Right ventricle myocardium inferior (tissue), 1 donor: ENCODE data around the gene CD22. TPM values are rescaled to one million over a fixed set of nuclear protein-coding genes. Genes with fewer than 3 reads are reported as not detected.

Experiments
- ATAC-seq: fragments of 200-7000 bp; cut with Tn5 transposase; one replicate; pipeline ENCODE4 v1.9.1; 2020; ENCODE audit warnings: mild to moderate bottlenecking, moderate library complexity
- DNase-seq: peaks from one replicate; pipeline ENCODE4 v3.0.0; 2021; ENCODE audit errors: missing footprints
- intact Hi-C: fragments of 100-400 bp; cut with DNase I; formaldehyde crosslinking; loops from one replicate; pipeline ENCODE4 v1.11.0; 2022
- microRNA-seq: library from miRNA; unstranded; fragments of <30 nt; microRNA quantifications from one replicate; pipeline ENCODE4 v1.2.0, GENCODE V29; 2020
- total RNA-seq: library from RNA; stranded (reverse); fragmentation: NEBNext Ultra II Directional; extraction: Animal tissue kit (Norgen Biotek cat#: 25700); gene quantifications from one replicate; pipeline ENCODE4 v1.2.1, GENCODE V29; 2021
- donor health status: DM: no; HTN: yes; CAD: no; lungs with severe emphysema.

The CD22 gene
- total RNA-seq, 1 donor from 2014 or later = 0.19 TPM

DNA sequence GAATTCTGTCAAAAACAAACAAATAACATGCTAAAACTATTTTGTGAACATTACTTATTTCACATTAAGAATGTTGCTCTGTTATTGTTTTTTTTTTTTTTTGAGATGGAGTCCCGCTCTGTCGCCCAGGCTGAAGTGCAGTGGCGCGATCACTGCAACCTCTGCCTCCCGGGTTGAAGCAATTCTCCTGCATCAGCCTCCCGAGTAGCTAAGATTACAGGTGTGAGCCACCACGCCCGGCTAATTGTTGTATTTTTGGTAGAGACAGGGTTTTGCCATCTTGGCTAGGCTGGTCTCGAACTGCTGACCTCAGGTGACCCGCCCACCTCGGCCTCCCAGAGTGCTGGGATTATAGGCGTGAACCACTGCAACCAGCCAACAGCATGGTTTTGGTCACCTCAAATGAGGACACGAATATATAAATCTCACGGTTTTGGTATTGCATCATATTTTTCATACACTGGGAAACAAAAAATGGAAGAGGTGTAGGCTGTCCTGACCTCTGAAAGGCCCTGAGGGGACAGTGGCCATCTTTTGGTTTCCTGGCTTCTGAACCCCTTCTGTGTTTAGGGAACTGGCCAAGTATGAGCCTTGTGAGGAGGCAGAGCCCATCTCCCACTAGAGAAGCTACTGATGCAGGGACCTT lies 67.4 kb downstream of the CD22 start:
- intact Hi-C loops = no loop called here
- ATAC-seq (no peak), DNase-seq (no peak)

Small RNAs within 50 kb of the gene (microRNA-seq; reads per million reads assigned to microRNA genes)
- not detected for gene MIR5196

Other genes starting within 250 kb of the CD22 start
- gene FXYD3, start 213.4 kb upstream of the CD22 start, total RNA-seq = 2.3 TPM
- gene LGI4, start 194.1 kb upstream of the CD22 start, total RNA-seq = 10.0 TPM
- 556 TPM for gene FXYD1, start 190.4 kb upstream of the CD22 start, total RNA-seq
- not detected for gene FXYD7, start 185.9 kb upstream of the CD22 start, total RNA-seq
- 23.5 TPM for gene FXYD5, start 174.5 kb upstream of the CD22 start, total RNA-seq
- gene FAM187B, start 100.4 kb upstream of the CD22 start, total RNA-seq = not detected
- gene LSR, start 80.2 kb upstream of the CD22 start, total RNA-seq = 6.8 TPM
- 151 TPM for gene USF2, start 60.2 kb upstream of the CD22 start, total RNA-seq
- not detected for gene HAMP, start 46.7 kb upstream of the CD22 start, total RNA-seq
- not detected for gene MAG, start 37.0 kb upstream of the CD22 start, total RNA-seq
- gene FFAR1, start 18.7 kb downstream of the CD22 start, total RNA-seq = not detected
- 0.14 TPM for gene FFAR3, start 29.3 kb downstream of the CD22 start, total RNA-seq
- gene GPR42, start 41.9 kb downstream of the CD22 start, total RNA-seq = not detected
- gene FFAR2, start 119.1 kb downstream of the CD22 start, total RNA-seq = 0.32 TPM
- not detected for gene KRTDAP, start 161.3 kb downstream of the CD22 start, total RNA-seq
- 3.4 TPM for gene DMKN, start 184.5 kb downstream of the CD22 start, total RNA-seq
- gene SBSN, start 199.1 kb downstream of the CD22 start, total RNA-seq = not detected
- gene GAPDHS, start 204.3 kb downstream of the CD22 start, total RNA-seq = not detected
- gene TMEM147, start 216.4 kb downstream of the CD22 start, total RNA-seq = 84.6 TPM
- not detected for gene ATP4A, start 234.5 kb downstream of the CD22 start, total RNA-seq